ENCODE measurements around the gene CABCOCO1. TPM values are rescaled to one million over a fixed set of nuclear protein-coding genes. Genes with fewer than 3 reads are reported as not detected.
A peak's percentile ranks its signal among the peaks of the same experiment; 100 is the strongest.

The CABCOCO1 gene
- total RNA-seq, 1 donor, result 2.2 TPM

GRCh38 chr10:61784354-61785133 lies 121.8 kb downstream of the CABCOCO1 start:
- H3K4me2 ChIP-seq (ENCODE audit: insufficient read depth, low read length), result no peak overlapping the region
- no peak for TF ChIP-seq CTCF (IDR thresholded peaks at IDR 0.05; ENCODE audit: extremely low read depth, low read depth, low read length)
- H3K4me1 ChIP-seq (ENCODE audit: insufficient read depth, low read length), result peaks cover 19% of the 10 kb centered on the region
- no peak overlapping the region for H3K4me3 ChIP-seq (ENCODE audit: insufficient read depth, low read length)
- H2AFZ ChIP-seq (ENCODE audit: low read length), result no peak overlapping the region
- H4K20me1 ChIP-seq (ENCODE audit: insufficient read depth, low read length), result no peaks in the 10 kb centered on the region
- no peaks in the 10 kb centered on the region for H3K27me3 ChIP-seq (ENCODE audit: insufficient read depth, low read length)
- no peaks in the 10 kb centered on the region for H3K36me3 ChIP-seq (ENCODE audit: insufficient read depth, low read length)
- no peak for DNase-seq (ENCODE audit: insufficient read length, low spot score, missing footprints)
- no peaks in the 10 kb centered on the region for H3K79me2 ChIP-seq (ENCODE audit: insufficient read depth, low read length)
- no peak overlapping the region for H3K27ac ChIP-seq (ENCODE audit: low read depth, low read length)
- no peaks in the 10 kb centered on the region for H3K9me3 ChIP-seq (ENCODE audit: low read depth, low read length)

GRCh38 chr10:61785473-61786105 lies 122.9 kb downstream of the CABCOCO1 start:
- no peak overlapping the region for H2AFZ ChIP-seq (ENCODE audit: low read length)
- peaks cover 19% of the 10 kb centered on the region for H3K4me1 ChIP-seq (ENCODE audit: insufficient read depth, low read length)
- no peaks in the 10 kb centered on the region for H4K20me1 ChIP-seq (ENCODE audit: insufficient read depth, low read length)
- no peak for TF ChIP-seq CTCF (IDR thresholded peaks at IDR 0.05; ENCODE audit: extremely low read depth, low read depth, low read length)
- no peak for DNase-seq (ENCODE audit: insufficient read length, low spot score, missing footprints)
- no peak overlapping the region for H3K4me3 ChIP-seq (ENCODE audit: insufficient read depth, low read length)
- H3K36me3 ChIP-seq (ENCODE audit: insufficient read depth, low read length), result no peaks in the 10 kb centered on the region
- H3K27me3 ChIP-seq (ENCODE audit: insufficient read depth, low read length), result no peaks in the 10 kb centered on the region
- H3K27ac ChIP-seq (ENCODE audit: low read depth, low read length), result peak overlapping the region; percentile 71
- no peaks in the 10 kb centered on the region for H3K9me3 ChIP-seq (ENCODE audit: low read depth, low read length)
- no peaks in the 10 kb centered on the region for H3K79me2 ChIP-seq (ENCODE audit: insufficient read depth, low read length)
- no peak overlapping the region for H3K4me2 ChIP-seq (ENCODE audit: insufficient read depth, low read length)

GRCh38 chr10:61786728-61787127 lies 124.0 kb downstream of the CABCOCO1 start:
- Histone ChIP-seq H3K9me3 (ENCODE audit: low read depth, low read length) (no peaks in the 10 kb centered on the region), H3K36me3 (ENCODE audit: insufficient read depth, low read length) (no peaks in the 10 kb centered on the region), H2AFZ (ENCODE audit: low read length) (peak overlapping the region; percentile 73), H3K79me2 (ENCODE audit: insufficient read depth, low read length) (no peaks in the 10 kb centered on the region), H3K4me1 (ENCODE audit: insufficient read depth, low read length) (peaks cover 30% of the 10 kb centered on the region), H3K4me2 (ENCODE audit: insufficient read depth, low read length) (peak overlapping the region; percentile 72), H3K4me3 (ENCODE audit: insufficient read depth, low read length) (peak overlapping the region; percentile 27), H3K27ac (ENCODE audit: low read depth, low read length) (peak overlapping the region; percentile 71), H3K27me3 (ENCODE audit: insufficient read depth, low read length) (no peaks in the 10 kb centered on the region), H4K20me1 (ENCODE audit: insufficient read depth, low read length) (no peaks in the 10 kb centered on the region)
- TF ChIP-seq CTCF (IDR thresholded peaks at IDR 0.05; ENCODE audit: extremely low read depth, low read depth, low read length), result no peak
- DNase-seq (ENCODE audit: insufficient read length, low spot score, missing footprints), result peak; percentile 62

GRCh38 chr10:61787170-61787569 lies 124.4 kb downstream of the CABCOCO1 start:
- peak overlapping the region; percentile 73 for H2AFZ ChIP-seq (ENCODE audit: low read length)
- DNase-seq (ENCODE audit: insufficient read length, low spot score, missing footprints), result no peak
- no peaks in the 10 kb centered on the region for H3K9me3 ChIP-seq (ENCODE audit: low read depth, low read length)
- H3K4me3 ChIP-seq (ENCODE audit: insufficient read depth, low read length), result peak overlapping the region; percentile 27
- H3K36me3 ChIP-seq (ENCODE audit: insufficient read depth, low read length), result no peaks in the 10 kb centered on the region
- no peak for TF ChIP-seq CTCF (IDR thresholded peaks at IDR 0.05; ENCODE audit: extremely low read depth, low read depth, low read length)
- no peaks in the 10 kb centered on the region for H3K79me2 ChIP-seq (ENCODE audit: insufficient read depth, low read length)
- no peaks in the 10 kb centered on the region for H4K20me1 ChIP-seq (ENCODE audit: insufficient read depth, low read length)
- peaks cover 30% of the 10 kb centered on the region for H3K4me1 ChIP-seq (ENCODE audit: insufficient read depth, low read length)
- H3K4me2 ChIP-seq (ENCODE audit: insufficient read depth, low read length), result peak overlapping the region; percentile 72
- peak overlapping the region; percentile 71 for H3K27ac ChIP-seq (ENCODE audit: low read depth, low read length)
- H3K27me3 ChIP-seq (ENCODE audit: insufficient read depth, low read length), result no peaks in the 10 kb centered on the region
